ENCODE measurements around the gene NELL2.

DNA sequence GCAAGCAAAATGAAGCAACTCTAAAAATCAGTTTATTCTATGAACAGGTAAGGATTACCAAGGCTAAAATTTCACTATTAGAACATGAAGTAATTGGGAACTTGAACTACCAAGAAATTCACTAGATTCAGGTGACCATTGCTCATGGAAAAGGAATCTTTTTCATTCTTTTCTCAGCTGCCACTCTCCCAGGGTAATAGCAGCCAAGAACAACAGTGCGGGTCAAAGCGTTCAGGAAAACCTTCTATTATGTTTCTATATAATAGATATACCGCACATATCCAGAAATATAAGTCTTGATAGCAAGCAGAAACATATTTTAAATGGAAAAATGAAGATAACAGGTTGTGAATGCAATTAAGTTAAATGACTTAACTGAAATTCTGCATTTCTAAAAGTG is 125.6 kb downstream of the NELL2 start:
- TF ChIP-seq CTCF (IDR thresholded peaks at IDR 0.05) (no peak), POLR2A (IDR thresholded peaks at IDR 0.05) (no peak)
